ENCODE results near the gene CFAP73. TPM values are rescaled to one million over a fixed set of nuclear protein-coding genes. Genes with fewer than 3 reads are reported as not detected.

Gene CFAP73
- total RNA-seq, 1 donor from 2014 or later: not detected

- Histone ChIP-seq H3F3A (ENCODE audit: low read depth) (no peaks in the 10 kb centered on the region), H4K20me1 (ENCODE audit: low read depth) (no peaks in the 10 kb centered on the region), H2AFZ (replicated peaks) (no peak overlapping the region), H3K4me3 (no peak overlapping the region), H3K9ac (no peak overlapping the region), H3K4me2 (no peak overlapping the region), H3K36me3 (no peaks in the 10 kb centered on the region), H3K79me2 (ENCODE audit: low read depth) (no peaks in the 10 kb centered on the region), H3K27ac (no peak overlapping the region), H3K9me3 (ENCODE audit: low read depth) (no peaks in the 10 kb centered on the region), H3K4me1 (no peaks in the 10 kb centered on the region), H3K27me3 (no peaks in the 10 kb centered on the region)
- peaks cover 6% of the 10 kb centered on the region for H3K9me3 Mint-ChIP-seq
- no peak for TF ChIP-seq CTCF (IDR thresholded peaks at IDR 0.05)
- no peak for TF ChIP-seq EZH2phosphoT487 (IDR thresholded peaks at IDR 0.05)
- TF ChIP-seq EZH2 (IDR thresholded peaks at IDR 0.05): no peak
- peaks cover 16% of the 10 kb centered on the region for H3K27me3 Mint-ChIP-seq (ENCODE audit: insufficient read depth, low read depth)
- H3K4me3 Mint-ChIP-seq: no peak overlapping the region
- DNase-seq (ENCODE audit: low spot score): no peak
- H3K27ac Mint-ChIP-seq: no peak overlapping the region
- H3K36me3 Mint-ChIP-seq: no peaks in the 10 kb centered on the region
- H3K4me1 Mint-ChIP-seq: peaks cover 22% of the 10 kb centered on the region
Observed at GRCh38 chr12:113118142-113118541, 31.4 kb upstream of the CFAP73 start.

- Histone ChIP-seq H2AFZ (replicated peaks) (no peak overlapping the region), H3K36me3 (no peaks in the 10 kb centered on the region), H3K9ac (no peak overlapping the region), H3K79me2 (ENCODE audit: low read depth) (no peaks in the 10 kb centered on the region), H3K27ac (no peak overlapping the region), H3K9me3 (ENCODE audit: low read depth) (no peaks in the 10 kb centered on the region), H3K27me3 (no peaks in the 10 kb centered on the region), H4K20me1 (ENCODE audit: low read depth) (no peaks in the 10 kb centered on the region), H3K4me2 (peak overlapping the region; percentile 31), H3K4me1 (no peaks in the 10 kb centered on the region), H3F3A (ENCODE audit: low read depth) (no peaks in the 10 kb centered on the region), H3K4me3 (no peak overlapping the region)
- H3K9me3 Mint-ChIP-seq: peaks cover 13% of the 10 kb centered on the region
- no peaks in the 10 kb centered on the region for H3K36me3 Mint-ChIP-seq
- TF ChIP-seq CTCF (IDR thresholded peaks at IDR 0.05) (no peak), EZH2phosphoT487 (IDR thresholded peaks at IDR 0.05) (no peak), EZH2 (IDR thresholded peaks at IDR 0.05) (no peak)
- H3K27me3 Mint-ChIP-seq (ENCODE audit: insufficient read depth, low read depth): peaks cover 18% of the 10 kb centered on the region
- peak overlapping the region; percentile 63 for H3K27ac Mint-ChIP-seq
- peaks cover 22% of the 10 kb centered on the region for H3K4me1 Mint-ChIP-seq
- peak; percentile 36 for DNase-seq (ENCODE audit: low spot score)
- peak overlapping the region; percentile 55 for H3K4me3 Mint-ChIP-seq
Observed at GRCh38 chr12:113119980-113120669, 29.4 kb upstream of the CFAP73 start.

DNA sequence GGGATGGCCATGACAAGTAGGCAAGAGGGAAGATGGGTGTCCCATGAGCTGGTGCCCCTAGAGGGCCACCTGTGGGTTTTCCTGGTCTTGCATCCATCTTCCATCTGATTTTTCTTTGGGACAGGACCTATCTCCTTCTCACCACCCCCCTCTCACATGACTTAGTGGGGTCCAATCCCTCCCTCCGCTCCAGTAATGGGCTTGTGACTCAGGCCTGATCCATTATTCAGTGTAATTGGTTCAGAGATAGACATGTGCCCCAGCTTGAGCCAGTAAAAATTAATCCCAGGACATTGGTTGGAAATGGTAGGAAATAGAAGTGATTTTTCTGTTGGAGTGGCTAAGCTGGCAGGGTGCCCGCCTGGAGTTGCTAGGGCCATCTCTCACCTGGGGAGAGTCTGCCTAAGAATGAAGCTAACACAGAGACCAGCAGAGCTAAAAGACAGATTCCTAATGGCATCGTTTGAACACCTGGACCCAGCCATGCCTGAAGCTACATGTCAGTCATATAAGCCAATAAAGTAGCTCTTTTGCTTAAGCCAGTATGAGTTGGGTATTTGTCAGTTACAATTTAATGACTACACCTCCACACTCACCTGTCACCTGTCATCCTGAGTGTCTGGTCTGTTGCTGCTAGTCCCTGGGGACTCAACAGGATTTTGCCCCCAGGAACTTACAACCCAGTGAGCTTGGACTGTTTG is 28.7 kb upstream of the CFAP73 start:
- H3K27me3 Mint-ChIP-seq (ENCODE audit: insufficient read depth, low read depth): peaks cover 18% of the 10 kb centered on the region
- no peaks in the 10 kb centered on the region for H3K4me1 ChIP-seq
- H3K9me3 Mint-ChIP-seq: peaks cover 13% of the 10 kb centered on the region
- no peaks in the 10 kb centered on the region for H4K20me1 ChIP-seq (ENCODE audit: low read depth)
- H3F3A ChIP-seq (ENCODE audit: low read depth): no peaks in the 10 kb centered on the region
- H3K9ac ChIP-seq: no peak overlapping the region
- TF ChIP-seq CTCF (IDR thresholded peaks at IDR 0.05): no peak
- no peak for TF ChIP-seq EZH2 (IDR thresholded peaks at IDR 0.05)
- TF ChIP-seq EZH2phosphoT487 (IDR thresholded peaks at IDR 0.05): no peak
- no peaks in the 10 kb centered on the region for H3K79me2 ChIP-seq (ENCODE audit: low read depth)
- no peak overlapping the region for H2AFZ ChIP-seq (replicated peaks)
- no peak overlapping the region for H3K4me2 ChIP-seq
- no peaks in the 10 kb centered on the region for H3K27me3 ChIP-seq
- H3K27ac Mint-ChIP-seq: peak overlapping the region; percentile 29
- H3K4me3 Mint-ChIP-seq: no peak overlapping the region
- H3K27ac ChIP-seq: no peak overlapping the region
- no peaks in the 10 kb centered on the region for H3K36me3 ChIP-seq
- H3K9me3 ChIP-seq (ENCODE audit: low read depth): no peaks in the 10 kb centered on the region
- no peaks in the 10 kb centered on the region for H3K36me3 Mint-ChIP-seq
- DNase-seq (ENCODE audit: low spot score): no peak
- H3K4me3 ChIP-seq: no peak overlapping the region
- H3K4me1 Mint-ChIP-seq: peaks cover 22% of the 10 kb centered on the region
